Measurements from ENCODE around the gene SLC39A5.
"Not testable (repeated sequence)": the region's sequence is repeated elsewhere in the genome, so short reads cannot be mapped to it uniquely, and the experiment has no call there.

Gene SLC39A5

DNA sequence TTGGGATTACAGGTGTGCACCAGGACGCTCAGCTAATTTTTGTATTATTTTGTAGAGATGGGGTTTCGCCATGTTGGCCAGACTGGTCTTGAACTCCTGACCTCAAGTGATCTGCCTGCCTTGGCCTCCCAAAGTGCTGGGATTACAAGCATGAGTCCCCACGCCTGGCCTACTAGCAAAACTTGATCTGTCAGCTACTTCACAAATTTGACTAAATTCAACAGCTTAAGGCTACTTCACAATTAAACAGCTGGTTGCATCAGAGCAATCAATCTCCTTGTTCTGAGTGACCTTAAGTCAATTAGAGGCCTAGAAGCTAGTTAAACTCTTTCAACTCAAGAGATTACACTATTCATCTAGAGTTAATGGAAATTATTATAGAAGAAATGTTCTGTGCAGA, 49.1 kb downstream of the SLC39A5 start:
- no peak for DNase-seq (ENCODE audit: low read depth)

GRCh38 chr12:56280849-56281248, 51.0 kb downstream of the SLC39A5 start:
- DNase-seq (ENCODE audit: low read depth) = no peak

GRCh38 chr12:56282030-56282429, 52.2 kb downstream of the SLC39A5 start:
- DNase-seq (ENCODE audit: low read depth) = no peak

DNA sequence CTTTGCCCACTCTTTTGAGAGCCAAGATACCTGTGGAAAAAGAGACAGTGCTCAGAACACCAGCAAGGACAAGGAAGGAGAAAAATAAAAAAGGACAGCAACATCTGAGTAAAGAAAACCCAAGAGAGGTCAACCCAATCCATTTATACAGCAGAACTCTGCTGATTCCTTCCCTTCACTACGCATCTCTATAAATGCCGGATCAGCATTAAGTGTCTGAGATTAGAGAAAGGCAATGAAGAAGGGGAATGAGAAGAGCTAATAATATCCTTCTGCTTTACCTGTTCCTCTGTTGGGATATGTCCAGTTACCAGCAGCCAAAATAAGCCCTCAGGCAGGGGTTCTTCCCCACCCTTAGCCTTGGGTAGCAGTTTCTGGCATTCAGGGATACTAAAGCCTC, 52.7 kb downstream of the SLC39A5 start:
- DNase-seq (ENCODE audit: low read depth) = no peak

- DNase-seq (ENCODE audit: low read depth) = not testable (repeated sequence)
Measured at GRCh38 chr12:56284263-56284662, 54.4 kb downstream of the SLC39A5 start.

DNA sequence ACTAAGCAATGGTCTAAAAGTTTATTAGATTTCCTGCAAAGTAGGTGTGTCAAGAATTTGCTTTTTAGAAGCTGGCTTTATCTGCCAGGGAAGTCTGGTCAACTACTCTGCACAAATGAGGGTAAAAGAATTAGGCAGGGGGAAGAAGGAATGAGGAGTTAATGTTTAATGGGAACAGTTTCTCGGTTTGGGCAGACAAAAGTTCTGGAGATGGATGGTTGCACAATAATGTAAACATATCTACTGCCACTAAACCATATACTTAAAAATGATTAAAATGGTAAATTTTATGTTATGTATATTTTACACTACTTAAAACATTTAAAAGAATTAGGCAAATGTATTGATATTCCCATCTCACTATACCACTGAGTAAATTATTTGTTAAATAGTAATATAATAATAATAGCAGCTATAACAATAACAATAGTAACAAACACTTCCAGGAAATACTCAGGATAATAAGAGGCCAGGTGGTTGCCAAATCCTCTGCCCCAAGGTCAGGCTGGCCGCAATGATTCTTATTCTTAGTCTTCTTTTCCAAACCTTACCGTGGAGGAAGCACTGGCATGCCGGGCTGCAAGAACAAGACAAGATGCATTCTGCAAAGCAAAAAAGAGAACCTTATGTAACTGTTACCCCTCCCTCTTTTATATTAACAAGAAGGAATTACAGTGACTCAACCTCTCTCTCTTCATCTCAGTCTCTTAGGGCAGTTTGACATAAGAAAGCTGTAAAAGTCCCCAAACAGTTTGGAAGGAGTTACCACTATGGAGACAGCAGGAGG, 56.4 kb downstream of the SLC39A5 start:
- no peak for DNase-seq (ENCODE audit: low read depth)

Data from stimulated activated CD8-positive, alpha-beta memory T cell treated with anti-CD3 and anti-CD28 coated beads, Interleukin-7, amount 100 ng/mL, for 24 hours (primary cell).